ENCODE measurements around the gene FOXO3B.
"Not testable (repeated sequence)": the region's sequence is repeated elsewhere in the genome, so short reads cannot be mapped to it uniquely, and the experiment has no call there.

- not testable (repeated sequence) for TF ChIP-seq ZNF302 (CRISPR knock-in tag; IDR thresholded peaks at IDR 0.05); JUNB (IDR thresholded peaks at IDR 0.05); CTCF (IDR thresholded peaks at IDR 0.05)
Measured at GRCh38 chr17:18681767-18682571, at the start of gene FOXO3B.

Data from A549 (cell line).